ENCODE results near the gene SCART1. TPM values are rescaled to one million over a fixed set of nuclear protein-coding genes. Genes with fewer than 3 reads are reported as not detected.
"Not testable (repeated sequence)": the region's sequence is repeated elsewhere in the genome, so short reads cannot be mapped to it uniquely, and the experiment has no call there.

The SCART1 gene
- total RNA-seq, 1 experiment from 2014 or later, result 0.24 TPM

DNA sequence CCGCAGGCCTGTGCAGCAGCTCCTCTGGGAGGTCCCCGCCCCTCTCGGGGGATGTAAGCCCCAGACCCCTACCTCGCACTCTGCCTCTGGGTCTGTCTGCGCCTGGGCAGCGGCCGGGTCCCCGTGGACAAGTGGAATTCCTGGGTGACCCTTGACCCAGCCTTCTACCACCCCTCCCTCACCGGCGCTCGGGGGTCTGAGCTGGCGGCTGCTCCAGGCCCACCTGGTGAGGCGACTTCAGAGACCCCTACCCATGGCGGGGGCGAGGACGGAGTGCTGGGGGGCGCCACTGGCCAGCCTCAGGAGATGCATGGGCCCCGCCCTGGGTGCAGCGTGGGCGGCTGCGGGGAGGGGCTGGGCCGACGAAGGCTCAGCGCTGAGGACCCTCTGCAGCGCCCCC is 21.0 kb upstream of the SCART1 start:
- not testable (repeated sequence) for DNase-seq (ENCODE audit: low read depth)

DNA sequence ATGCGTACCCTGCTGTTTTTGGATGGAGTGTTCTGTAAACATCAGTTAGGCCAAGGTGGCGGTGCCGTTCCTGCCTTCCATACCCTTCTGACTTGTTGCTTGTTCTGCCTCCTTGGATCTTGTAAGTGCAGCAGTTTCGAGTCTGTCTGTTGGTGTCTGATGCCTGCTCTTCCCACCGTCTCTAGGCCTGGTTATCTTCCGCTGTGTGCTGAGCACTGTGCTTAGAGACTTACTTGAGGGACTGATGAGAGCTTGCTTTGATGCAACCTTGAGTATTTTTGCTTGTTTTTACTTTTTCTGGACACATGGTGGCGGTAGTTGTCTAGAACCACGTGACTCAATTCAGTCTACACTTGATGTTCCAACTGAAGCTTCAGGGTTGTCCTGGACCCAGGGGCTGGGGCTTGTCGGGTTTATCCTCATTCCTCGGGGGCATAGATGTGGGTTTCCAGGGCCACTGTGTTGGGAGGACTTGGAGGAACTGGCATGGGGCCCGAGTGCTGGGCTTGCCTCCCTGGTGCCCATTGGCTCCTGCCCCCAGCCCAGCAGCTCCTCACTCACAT is 15.0 kb upstream of the SCART1 start:
- peak; percentile 13 for DNase-seq (ENCODE audit: low read depth)

GRCh38 chr10:133439517-133440461 is 14.0 kb upstream of the SCART1 start:
- no peak for DNase-seq (ENCODE audit: low read depth)

GRCh38 chr10:133440633-133441285 is 13.0 kb upstream of the SCART1 start:
- no peak for DNase-seq (ENCODE audit: low read depth)

DNA sequence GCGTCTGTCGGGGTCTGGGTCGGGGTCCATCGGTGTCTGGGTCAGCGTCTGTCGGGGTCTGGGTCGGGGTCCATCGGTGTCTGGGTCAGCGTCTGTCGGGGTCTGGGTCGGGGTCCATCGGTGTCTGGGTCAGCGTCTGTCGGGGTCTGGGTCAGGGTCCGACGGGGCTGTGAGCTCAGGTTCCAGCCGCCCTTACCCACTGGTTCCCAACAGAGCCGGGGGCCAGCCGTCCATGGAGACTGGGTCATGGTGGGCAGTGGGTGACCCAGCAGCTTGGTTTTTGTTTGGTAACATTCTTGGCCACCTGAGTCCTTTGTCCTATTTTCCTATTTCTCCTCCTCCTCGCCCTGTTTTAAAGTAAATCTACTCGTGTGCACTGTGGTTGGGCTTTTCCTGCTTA is 12.4 kb upstream of the SCART1 start:
- DNase-seq (ENCODE audit: low read depth), result not testable (repeated sequence)

DNA sequence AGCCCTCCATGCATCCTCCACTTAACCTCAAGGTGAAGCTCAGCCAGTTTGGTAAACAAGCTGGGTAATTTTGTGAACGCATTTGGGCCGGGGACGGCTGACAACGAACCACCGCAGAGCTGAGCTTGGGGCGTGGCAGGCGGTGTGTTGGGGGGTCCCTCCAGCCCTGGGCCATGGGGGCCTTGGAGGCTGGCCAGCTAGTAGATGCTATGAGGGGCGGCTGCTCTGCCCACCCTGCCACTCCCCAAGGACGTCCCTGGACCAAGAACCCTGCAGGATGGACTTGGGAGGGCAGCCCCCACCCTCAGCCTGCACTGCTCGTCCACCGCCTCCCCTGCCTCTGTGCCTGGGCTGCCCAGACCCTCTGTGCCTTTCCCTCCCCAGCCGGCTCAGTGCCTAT is 12.0 kb upstream of the SCART1 start:
- DNase-seq (ENCODE audit: low read depth), result no peak

DNA sequence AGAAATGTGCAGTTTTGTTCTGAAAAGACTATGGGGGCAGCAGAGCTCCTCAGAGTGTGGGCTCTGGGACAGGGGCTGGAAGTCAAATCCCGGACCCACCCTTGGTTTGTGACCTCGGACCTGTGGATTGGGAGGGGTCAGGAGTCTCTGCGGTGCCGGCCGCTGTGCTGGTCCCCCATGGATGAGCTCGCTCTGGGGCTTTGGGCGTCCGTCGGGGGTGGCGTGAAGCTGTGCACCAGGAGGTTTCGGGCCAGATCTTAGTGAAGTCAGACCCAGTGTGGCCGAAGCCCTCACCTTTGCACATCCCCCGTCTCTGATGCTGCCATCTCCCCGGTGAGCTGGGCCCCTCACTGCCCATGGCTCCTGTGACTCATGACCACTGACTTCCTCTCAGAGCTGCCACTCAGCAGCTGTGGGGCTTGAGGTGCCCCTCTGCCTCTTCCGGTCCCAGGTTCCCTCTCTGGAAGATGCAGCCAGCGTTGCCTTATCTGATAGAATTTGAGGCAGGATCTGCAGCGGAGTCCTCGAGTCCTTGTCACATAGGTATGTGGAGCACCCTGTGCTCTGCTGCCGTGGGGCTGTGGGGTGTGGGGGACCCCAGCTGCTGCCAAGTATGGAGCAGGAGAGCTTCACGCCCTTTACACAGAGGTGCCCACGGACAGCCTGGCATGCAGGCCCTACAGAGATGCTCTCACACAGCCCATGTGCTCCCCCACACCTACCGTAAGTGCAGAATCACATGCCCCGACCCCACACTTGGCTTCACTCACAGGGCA is 11.4 kb upstream of the SCART1 start:
- DNase-seq (ENCODE audit: low read depth), result no peak

- DNase-seq (ENCODE audit: low read depth), result no peak
Observed at GRCh38 chr10:133442967-133443924, 10.5 kb upstream of the SCART1 start.

GRCh38 chr10:133444342-133445267 is 9.1 kb upstream of the SCART1 start:
- no peak for DNase-seq (ENCODE audit: low read depth)

GRCh38 chr10:133445268-133445732 is 8.4 kb upstream of the SCART1 start:
- DNase-seq (ENCODE audit: low read depth), result no peak

- DNase-seq (ENCODE audit: low read depth), result no peak
Observed at GRCh38 chr10:133445751-133446708, 7.7 kb upstream of the SCART1 start.

DNA sequence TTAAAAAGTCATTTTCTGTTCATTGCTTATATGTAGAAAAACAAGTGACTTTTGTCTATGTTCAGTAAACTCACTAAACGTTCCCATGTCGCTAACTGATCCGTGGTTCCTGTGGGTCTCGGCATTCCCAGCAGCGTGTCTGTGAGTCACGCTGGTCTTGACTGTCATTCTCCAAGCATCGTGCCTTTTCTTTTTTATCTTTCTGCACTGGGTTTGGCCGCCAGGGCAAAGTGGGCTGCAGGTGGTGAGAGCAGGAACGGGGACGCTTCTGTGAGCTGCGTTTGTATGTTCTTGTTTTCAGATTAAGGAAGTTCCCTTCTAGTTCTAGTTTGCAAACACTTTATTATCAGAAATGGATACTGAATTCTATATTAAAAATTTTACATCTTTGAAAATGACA is 6.8 kb upstream of the SCART1 start:
- no peak for DNase-seq (ENCODE audit: low read depth)

- no peak for DNase-seq (ENCODE audit: low read depth)
Observed at GRCh38 chr10:133448120-133448519, 5.6 kb upstream of the SCART1 start.

DNA sequence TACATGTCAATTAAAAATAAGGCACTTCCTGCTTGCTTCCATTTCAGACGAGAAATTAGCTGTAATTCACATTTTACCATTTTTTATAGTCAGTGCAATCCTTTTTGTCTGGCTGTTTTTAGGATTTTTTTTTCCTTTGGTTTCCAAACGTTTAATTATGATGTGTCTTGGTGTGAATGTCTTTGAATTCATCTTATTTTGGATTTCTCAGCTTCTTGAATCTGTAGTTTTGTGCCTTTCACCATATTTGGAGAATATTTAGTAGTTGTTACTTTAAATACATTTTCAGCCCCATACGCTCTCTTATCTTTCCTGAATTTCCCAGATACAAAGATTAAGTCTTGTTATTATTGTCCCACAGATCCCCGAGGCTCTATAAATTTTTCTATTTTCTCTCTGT is 2.4 kb upstream of the SCART1 start:
- DNase-seq (ENCODE audit: low read depth), result no peak

GRCh38 chr10:133452453-133452852 is 1.3 kb upstream of the SCART1 start:
- no peak for DNase-seq (ENCODE audit: low read depth)

- DNase-seq (ENCODE audit: low read depth), result no peak
Observed at GRCh38 chr10:133454204-133454893, 604 bp downstream of the SCART1 start.

DNA sequence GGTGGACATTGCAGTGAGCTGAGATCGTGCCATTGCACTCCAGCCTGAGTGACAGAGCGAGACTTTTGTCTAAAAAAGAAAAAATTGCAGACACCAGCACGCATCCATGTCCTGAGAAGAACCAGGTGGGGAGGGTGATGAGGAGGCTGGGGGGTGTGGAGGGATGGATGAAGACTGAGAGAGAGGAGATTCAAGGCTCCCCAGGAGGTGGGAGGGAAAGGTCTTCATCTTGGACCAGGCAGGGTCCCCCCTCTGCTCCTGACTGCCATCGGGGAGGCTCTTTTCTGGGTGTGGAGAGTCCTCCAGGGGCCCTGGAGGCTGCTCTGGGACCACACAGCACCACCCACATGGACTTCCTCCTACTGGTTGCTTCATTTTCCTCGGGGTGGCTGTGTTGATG is 1.5 kb downstream of the SCART1 start:
- DNase-seq (ENCODE audit: low read depth), result no peak

DNA sequence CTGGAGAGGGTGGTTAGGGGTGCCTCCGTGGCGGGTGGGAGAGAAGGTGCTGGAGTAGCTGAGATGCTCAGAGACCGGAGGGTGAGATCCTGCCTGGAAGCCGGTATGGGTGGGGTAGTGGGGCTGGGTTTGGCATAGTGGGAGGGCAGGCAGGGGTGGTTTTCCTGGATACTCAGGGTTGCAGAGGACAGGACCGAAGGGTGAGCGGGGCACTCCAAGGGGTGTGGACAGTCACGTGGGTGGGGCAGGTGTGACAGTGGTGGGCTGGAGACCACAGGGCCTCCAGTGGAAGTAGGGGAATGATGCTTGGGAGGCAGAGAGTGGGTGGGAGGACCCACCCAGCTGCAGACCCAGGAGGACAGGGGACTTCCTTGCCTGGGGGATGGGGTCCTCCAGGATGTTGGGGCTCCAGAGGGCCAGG is 1.9 kb downstream of the SCART1 start:
- DNase-seq (ENCODE audit: low read depth), result no peak

Data from RPMI7951 (cell line).